HepG2 (cell line): Measurements from ENCODE around the gene USP19. TPM values are rescaled to one million over a fixed set of nuclear protein-coding genes. Genes with fewer than 3 reads are reported as not detected.

Experiments used
- ATAC-seq: fragments of 200-7000 bp; cut with Tn5 transposase; 3 replicates; pipeline ENCODE4 v1.9.1; 2020; ENCODE audit warnings: mild to moderate bottlenecking, moderate library complexity
- BruUV-seq: library from RNA; stranded (reverse); fragments of 400-500 nt; replicated peaks from 2 replicates; lab custom pipeline; 2021; lab: Mats Ljungman, UMichigan
- CTCF ChIA-PET: fragments of 300-600 bp; formaldehyde crosslinking; extraction: SDS; loops from one replicate; lab custom pipeline; 2021; ENCODE audit warnings: low total read pairs, inconsistent platforms, low intra/inter-chr PET ratio; lab: Yijun Ruan, JAX
- POLR2A ChIA-PET: fragments of 350-600 bp; sonication (Branson Sonifier 250); formaldehyde crosslinking; loops from one replicate; lab custom pipeline; 2020; ENCODE audit warnings: antibody characterized with exemption, inconsistent platforms; lab: Yijun Ruan, JAX
- DNase-seq: peaks from one replicate; pipeline ENCODE4 v3.0.0-alpha.2; 2015; ENCODE audit warnings: low spot score
- FAIRE-seq: peaks from 3 replicates; lab custom pipeline; 2011; peaks lifted over from hg19 to GRCh38; lab: Jason Lieb, UNC
- H2AFZ ChIP-seq: one replicate; pipeline ENCODE4 v1.6.1; 2011; ENCODE audit warnings: low read length, inconsistent platforms
- H3K27ac ChIP-seq: fragments of 300-600 bp; 3 replicates; pipeline ENCODE4 v1.8.0; 2011; ENCODE audit warnings: mixed run types, mild to moderate bottlenecking, mixed read lengths, low read length, inconsistent platforms; ENCODE audit not compliant: insufficient read depth; ENCODE audit errors: extremely low read length
- H3K27me3 ChIP-seq, 2 experiments: fragments of 200-600 bp in 1 of 2; 2 replicates in 1 of 2; 3 replicates in 1 of 2; pipeline versions ENCODE4 v1.6.0 to v1.8.0; 2011; ENCODE audit warnings: low read length in 2 of 2, mild to moderate bottlenecking in 2 of 2, moderate library complexity in 2 of 2, inconsistent platforms in 1 of 2; ENCODE audit not compliant: insufficient read depth in 2 of 2, control insufficient read depth in 1 of 2
- H3K36me3 ChIP-seq, 2 experiments: fragments of 200-600 bp in 1 of 2; replicated peaks in 1 of 2; 2 replicates in 1 of 2; 3 replicates in 1 of 2; pipeline versions ENCODE4 v1.5.1 to v1.8.0; 2011; ENCODE audit warnings: low read length in 2 of 2, inconsistent platforms in 1 of 2; ENCODE audit not compliant: insufficient read depth in 2 of 2, control insufficient read depth in 1 of 2
- H3K4me1 ChIP-seq: 2 replicates; pipeline ENCODE4 v1.5.1; 2012; ENCODE audit warnings: low read length, inconsistent platforms; ENCODE audit not compliant: insufficient read depth
- H3K4me2 ChIP-seq: 2 replicates; pipeline ENCODE4 v1.6.0; 2011; ENCODE audit warnings: low read depth, low read length, inconsistent platforms
- H3K4me3 ChIP-seq, 3 experiments: fragments of 200-600 bp in 1 of 3; sonication (generic), shearing (Covaris generic) in 1 of 3; replicated peaks in 1 of 3; 2 replicates each; pipeline ENCODE4 v1.5.1; 2011 to 2016; ENCODE audit warnings: low read length in 3 of 3, inconsistent platforms in 2 of 3, low read depth in 2 of 3, mild to moderate bottlenecking in 2 of 3, control low read depth in 1 of 3, mixed read lengths in 1 of 3; ENCODE audit not compliant: insufficient read depth in 1 of 3
- H3K79me2 ChIP-seq: one replicate; pipeline ENCODE4 v1.6.1; 2011; ENCODE audit warnings: low read length, inconsistent platforms; ENCODE audit not compliant: insufficient read depth
- H3K9ac ChIP-seq: 2 replicates; pipeline ENCODE4 v1.6.0; 2011; ENCODE audit warnings: mild to moderate bottlenecking, low read depth, low read length, inconsistent platforms; ENCODE audit not compliant: insufficient read depth
- H3K9me3 ChIP-seq: 2 replicates; pipeline ENCODE4 v1.5.1; 2012; ENCODE audit warnings: mild to moderate bottlenecking, low read length
- H4K20me1 ChIP-seq: 2 replicates; pipeline ENCODE4 v1.6.0; 2011; ENCODE audit warnings: inconsistent platforms, mild to moderate bottlenecking, low read length, moderate library complexity; ENCODE audit not compliant: insufficient read depth
- ARID5B ChIP-seq: IDR thresholded peaks from 2 replicates; pipeline ENCODE4 v1.4.0; 2020; ENCODE audit warnings: mild to moderate bottlenecking, missing genetic modification reagents
- BRF2 ChIP-seq: sonication (generic); formaldehyde crosslinking; IDR thresholded peaks from 2 replicates; pipeline ENCODE4 v1.8.1; 2022; ENCODE audit warnings: mild to moderate bottlenecking, missing genetic modification reagents
- CBX2 ChIP-seq, 2 experiments: fragments of 200-600 bp in 1 of 2; sonication (generic); formaldehyde crosslinking in 1 of 2; IDR thresholded peaks; 2 replicates each; pipeline versions ENCODE4 v1.7.0 to v1.8.1; 2018 to 2022; ENCODE audit warnings: low read depth in 2 of 2, low read length in 1 of 2, mild to moderate bottlenecking in 1 of 2, missing genetic modification reagents in 1 of 2
- NBN ChIP-seq: fragments of 450-650 bp; conservative IDR thresholded peaks from 2 replicates; pipeline ENCODE4 v1.6.1; 2017
- PAWR ChIP-seq: sonication (generic); formaldehyde crosslinking; IDR thresholded peaks from 2 replicates; pipeline ENCODE4 v1.4.0; 2020; ENCODE audit warnings: missing genetic modification reagents, mild to moderate bottlenecking, borderline replicate concordance
- TCF7 ChIP-seq: sonication (generic); IDR thresholded peaks from 2 replicates; pipeline ENCODE4 v1.6.1; 2016; ENCODE audit warnings: antibody characterized with exemption, low read depth
- ZMAT3 ChIP-seq: sonication (generic); formaldehyde crosslinking; conservative IDR thresholded peaks from 2 replicates; pipeline ENCODE4 v1.7.0; 2021; ENCODE audit warnings: missing genetic modification reagents
- whole genome bisulfite sequencing: methylation state at CpG from one replicate; pipeline ENCODE4 v1.1.6; 2017; ENCODE audit warnings: low lambda C conversion rate; 5-methylcytosine and 5-hydroxymethylcytosine counted together
- in situ Hi-C: cut with HindIII; loops from 2 replicates; pipeline ENCODE4 v1.10.0; 2017; ENCODE audit warnings: low pct_unique_long_range_greater_than_20kb; ENCODE audit not compliant: extremely low pct_ligation_motif_present
- intact Hi-C: fragments of 100-400 bp; cut with micrococcal nuclease; formaldehyde crosslinking; loops from one replicate; pipeline ENCODE4 v1.10.0; 2022; ENCODE audit not compliant: unreplicated experiment
- polyA plus RNA-seq, 8 experiments: library from polyadenylated mRNA; depleted of rRNA in 3 of 8; stranded (reverse) in 7 of 8; unstranded in 1 of 8; fragments of >200 nt; fragmentation: Illumina TruSeq in 4 of 8; extraction: Trizol in 4 of 8; gene quantifications; 2 replicates each; pipeline versions ENCODE4 v1.2.1 to v1.2.3, GENCODE V29; 2011 to 2016; ENCODE audit warnings: low read depth in 4 of 8, missing spikeins in 1 of 8, mixed read lengths in 1 of 8; ENCODE audit not compliant: insufficient read depth in 1 of 8
- total RNA-seq, 5 experiments: library from RNA; depleted of rRNA; stranded (reverse); fragments of >200 nt; fragmentation: Illumina TruSeq; extraction: Trizol; gene quantifications; 2 replicates each; pipeline ENCODE4 v1.2.3, GENCODE V29; 2016; ENCODE audit warnings: low read depth in 1 of 5
- TF ChIP-seq, protein P1 (sequence below): sonication (generic); formaldehyde crosslinking; IDR thresholded peaks from one replicate; pipeline ENCODE4 v1.5.1; 2020; ENCODE audit warnings: mild to moderate bottlenecking, missing genetic modification reagents; ENCODE audit errors: not compliant biosample characterization

Gene USP19
- total and polyA plus RNA-seq, 2 of the 13 experiments (the other 11 are each of a cell fraction or from before 2014, with no cell fraction given) = 28.3 to 31.7 TPM

- H3K27me3 ChIP-seq = no peaks in the 10 kb centered on the region
- ATAC-seq (no peak), FAIRE-seq (no peak), DNase-seq (no peak)
- H3K9me3 ChIP-seq = no peaks in the 10 kb centered on the region
- H3K79me2 ChIP-seq = peaks cover under 1% of the 10 kb centered on the region
- no peak overlapping the region for H3K4me2 ChIP-seq
- no peaks in the 10 kb centered on the region for H4K20me1 ChIP-seq
- no peak overlapping the region for H3K4me3 ChIP-seq
- WGBS = 91% methylated on average over 4 of the region's 13 CpGs
- intact Hi-C loops = no loop called here
- no peak overlapping the region for H2AFZ ChIP-seq
- peaks cover 42 to 69% of the 10 kb centered on the region in 2 experiments for H3K36me3 ChIP-seq
- in situ Hi-C loops = no loop called here
- no peak overlapping the region for H3K9ac ChIP-seq
- ChIA-PET CTCF (no interaction called here), POLR2A (interaction anchor here (10.0 kb wide), 1 partner anchor 17 kb away, joined by 91 read pairs; the partner anchor contains the start of gene QRICH1)
- TSS peak; percentile 9 for BruUV-seq
- H3K27ac ChIP-seq = no peak overlapping the region
- peaks cover 3% of the 10 kb centered on the region for H3K4me1 ChIP-seq
- TF ChIP-seq ARID5B (CRISPR knock-in tag) (no peak), NBN (no peak), ZMAT3 (CRISPR knock-in tag) (no peak), BRF2 (CRISPR knock-in tag) (no peak), TCF7 (no peak), CBX2 (IDR thresholded peaks at IDR 0.05; ENCODE audit: low read depth, low read length) (no peak), CBX2 (CRISPR knock-in tag; IDR thresholded peaks at IDR 0.05; ENCODE audit: low read depth) (no peak), PAWR (CRISPR knock-in tag) (no peak)
- TF ChIP-seq, protein P1, sequence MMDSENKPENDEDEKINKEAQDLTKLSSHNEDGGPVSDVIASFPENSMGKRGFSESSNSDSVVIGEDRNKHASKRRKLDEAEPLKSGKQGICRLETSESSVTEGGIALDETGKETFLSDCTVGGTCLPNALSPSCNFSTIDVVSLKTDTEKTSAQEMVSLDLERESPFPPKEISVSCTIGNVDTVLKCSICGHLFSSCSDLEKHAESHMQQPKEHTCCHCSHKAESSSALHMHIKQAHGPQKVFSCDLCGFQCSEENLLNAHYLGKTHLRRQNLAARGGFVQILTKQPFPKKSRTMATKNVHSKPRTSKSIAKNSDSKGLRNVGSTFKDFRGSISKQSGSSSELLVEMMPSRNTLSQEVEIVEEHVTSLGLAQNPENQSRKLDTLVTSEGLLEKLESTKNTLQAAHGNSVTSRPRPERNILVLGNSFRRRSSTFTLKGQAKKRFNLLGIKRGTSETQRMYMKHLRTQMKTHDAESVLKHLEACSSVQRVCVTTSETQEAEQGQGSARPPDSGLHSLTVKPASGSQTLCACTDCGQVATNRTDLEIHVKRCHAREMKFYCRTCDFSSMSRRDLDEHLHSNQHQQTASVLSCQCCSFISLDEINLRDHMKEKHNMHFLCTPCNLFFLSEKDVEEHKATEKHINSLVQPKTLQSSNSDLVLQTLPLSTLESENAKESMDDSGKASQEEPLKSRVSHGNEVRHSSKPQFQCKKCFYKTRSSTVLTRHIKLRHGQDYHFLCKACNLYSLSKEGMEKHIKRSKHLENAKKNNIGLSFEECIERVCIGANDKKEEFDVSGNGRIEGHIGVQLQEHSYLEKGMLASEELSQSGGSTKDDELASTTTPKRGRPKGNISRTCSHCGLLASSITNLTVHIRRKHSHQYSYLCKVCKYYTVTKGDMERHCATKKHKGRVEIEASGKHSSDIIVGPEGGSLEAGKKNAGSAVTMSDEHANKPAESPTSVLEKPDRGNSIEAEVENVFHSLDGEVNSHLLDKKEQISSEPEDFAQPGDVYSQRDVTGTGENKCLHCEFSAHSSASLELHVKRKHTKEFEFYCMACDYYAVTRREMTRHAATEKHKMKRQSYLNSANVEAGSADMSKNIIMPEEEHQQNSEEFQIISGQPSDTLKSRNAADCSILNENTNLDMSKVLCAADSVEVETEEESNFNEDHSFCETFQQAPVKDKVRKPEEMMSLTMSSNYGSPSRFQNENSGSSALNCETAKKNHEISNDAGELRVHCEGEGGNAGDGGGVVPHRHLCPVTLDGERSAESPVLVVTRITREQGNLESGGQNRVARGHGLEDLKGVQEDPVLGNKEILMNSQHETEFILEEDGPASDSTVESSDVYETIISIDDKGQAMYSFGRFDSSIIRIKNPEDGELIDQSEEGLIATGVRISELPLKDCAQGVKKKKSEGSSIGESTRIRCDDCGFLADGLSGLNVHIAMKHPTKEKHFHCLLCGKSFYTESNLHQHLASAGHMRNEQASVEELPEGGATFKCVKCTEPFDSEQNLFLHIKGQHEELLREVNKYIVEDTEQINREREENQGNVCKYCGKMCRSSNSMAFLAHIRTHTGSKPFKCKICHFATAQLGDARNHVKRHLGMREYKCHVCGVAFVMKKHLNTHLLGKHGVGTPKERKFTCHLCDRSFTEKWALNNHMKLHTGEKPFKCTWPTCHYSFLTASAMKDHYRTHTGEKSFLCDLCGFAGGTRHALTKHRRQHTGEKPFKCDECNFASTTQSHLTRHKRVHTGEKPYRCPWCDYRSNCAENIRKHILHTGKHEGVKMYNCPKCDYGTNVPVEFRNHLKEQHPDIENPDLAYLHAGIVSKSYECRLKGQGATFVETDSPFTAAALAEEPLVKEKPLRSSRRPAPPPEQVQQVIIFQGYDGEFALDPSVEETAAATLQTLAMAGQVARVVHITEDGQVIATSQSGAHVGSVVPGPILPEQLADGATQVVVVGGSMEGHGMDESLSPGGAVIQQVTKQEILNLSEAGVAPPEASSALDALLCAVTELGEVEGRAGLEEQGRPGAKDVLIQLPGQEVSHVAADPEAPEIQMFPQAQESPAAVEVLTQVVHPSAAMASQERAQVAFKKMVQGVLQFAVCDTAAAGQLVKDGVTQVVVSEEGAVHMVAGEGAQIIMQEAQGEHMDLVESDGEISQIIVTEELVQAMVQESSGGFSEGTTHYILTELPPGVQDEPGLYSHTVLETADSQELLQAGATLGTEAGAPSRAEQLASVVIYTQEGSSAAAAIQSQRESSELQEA (CRISPR knock-in tag) = no peak
Observed at GRCh38 chr3:49110780-49111179, 9.8 kb downstream of the USP19 start.
